Cerebellar cortex (tissue), 1 donor: ENCODE data around the gene SLC4A1.

Experiments used
- DNase-seq: peaks from one replicate; pipeline ENCODE4 v3.0.0-alpha.2; 2015; ENCODE audit warnings: low spot score

The SLC4A1 gene

DNA sequence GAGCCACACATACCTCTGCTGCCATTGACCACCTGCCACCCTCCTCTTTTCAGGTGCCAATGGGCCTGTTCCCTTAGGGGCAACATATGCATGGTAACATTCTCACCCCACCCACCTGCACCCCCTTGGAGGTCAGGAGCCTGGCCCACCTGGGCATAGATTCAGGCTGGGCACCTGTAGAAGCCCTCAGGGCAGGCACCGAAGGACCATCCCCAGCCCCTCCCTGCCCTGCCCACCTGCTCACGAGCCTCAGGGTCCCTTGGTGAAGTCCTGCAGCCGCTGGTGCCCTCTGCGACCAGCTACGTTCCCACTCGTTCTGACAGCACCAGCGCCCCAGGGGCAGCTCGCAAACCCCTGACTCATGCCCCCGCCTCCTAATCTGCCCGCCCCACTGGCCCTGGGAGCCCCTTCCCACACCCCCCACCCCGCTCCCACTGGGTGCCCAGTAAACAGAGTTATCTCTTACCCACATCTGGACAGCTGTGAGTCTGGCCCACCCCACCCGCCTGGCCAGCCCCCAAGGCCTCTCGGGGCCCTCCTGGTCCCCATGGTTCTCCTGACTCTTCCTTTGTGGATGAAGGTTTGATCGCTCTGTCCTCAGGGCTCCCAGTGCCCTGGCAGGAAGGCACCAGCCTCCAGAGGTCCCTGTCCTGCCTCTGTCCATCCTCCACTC is at the start of gene SLC4A1:
Gene SLC4A1 (minus strand): TSS at position 318 of the 673 bp plus-strand sequence. CDS start 5,269 bp downstream, outside the sequence.
- DNase-seq, result no peak

DNA sequence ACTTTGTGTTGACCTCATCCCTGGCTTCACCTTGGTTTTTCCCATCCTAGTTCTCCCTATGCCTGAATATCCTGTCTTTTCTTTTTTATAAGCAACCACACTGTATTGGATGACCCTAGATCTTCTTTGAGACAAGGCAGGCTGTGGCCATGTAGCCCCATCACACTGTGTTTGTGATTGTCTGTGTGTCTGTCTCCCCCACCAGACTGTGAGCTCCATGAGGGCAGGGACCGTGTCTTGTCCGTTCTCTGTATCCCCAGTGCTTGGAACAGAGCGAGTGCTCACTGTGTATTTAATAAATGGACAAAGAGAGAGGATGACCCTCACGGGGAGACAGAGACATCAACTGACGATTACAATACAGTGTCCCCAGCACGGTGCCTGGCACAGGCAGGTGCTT is 49.6 kb upstream of the SLC4A1 start:
- DNase-seq, result no peak

DNA sequence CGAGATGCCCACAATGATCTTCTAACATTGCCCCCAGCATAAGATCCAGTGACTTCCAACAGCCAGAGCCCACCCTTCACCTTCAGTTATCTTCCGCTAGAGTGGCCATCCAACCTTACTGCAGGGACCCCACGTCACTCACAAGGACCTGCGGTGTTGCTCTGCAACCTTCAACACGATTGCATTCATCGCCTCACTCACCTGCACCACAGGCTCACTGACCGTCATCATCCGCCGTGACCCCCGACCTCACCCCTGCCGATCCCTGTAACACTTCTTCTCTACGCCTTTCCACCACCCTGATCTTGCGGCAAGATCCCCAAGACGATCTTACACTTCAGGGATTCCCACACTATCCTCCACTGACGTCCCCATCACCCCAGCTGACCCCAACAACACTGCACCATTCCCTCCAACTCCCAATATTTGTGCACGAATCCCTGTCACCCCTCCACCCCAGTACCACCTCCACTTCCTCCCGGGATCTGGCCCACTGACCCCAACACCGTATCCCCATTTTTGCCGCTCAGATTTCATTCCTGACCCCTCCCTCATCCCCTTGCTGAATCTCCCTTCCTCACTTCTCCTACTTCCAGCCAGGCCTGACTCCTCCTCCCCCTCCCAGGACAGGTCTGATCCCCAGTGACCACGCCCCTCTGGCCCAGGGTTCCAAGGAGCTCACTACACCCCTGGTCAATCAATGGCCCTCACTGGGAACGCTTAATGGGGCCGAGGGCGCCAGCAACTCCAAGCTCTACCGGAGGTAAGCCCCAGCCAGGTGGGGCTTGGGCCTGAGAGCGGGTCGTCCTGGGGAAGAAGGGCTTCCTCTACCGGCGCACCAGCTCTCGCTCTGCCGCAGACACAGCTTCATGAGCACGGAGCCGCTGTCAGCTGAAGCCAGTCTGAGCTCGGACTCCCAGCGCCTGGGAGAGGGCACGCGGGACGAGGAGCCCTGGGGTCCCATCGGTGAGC is 48.1 kb upstream of the SLC4A1 start:
- no peak for DNase-seq

DNA sequence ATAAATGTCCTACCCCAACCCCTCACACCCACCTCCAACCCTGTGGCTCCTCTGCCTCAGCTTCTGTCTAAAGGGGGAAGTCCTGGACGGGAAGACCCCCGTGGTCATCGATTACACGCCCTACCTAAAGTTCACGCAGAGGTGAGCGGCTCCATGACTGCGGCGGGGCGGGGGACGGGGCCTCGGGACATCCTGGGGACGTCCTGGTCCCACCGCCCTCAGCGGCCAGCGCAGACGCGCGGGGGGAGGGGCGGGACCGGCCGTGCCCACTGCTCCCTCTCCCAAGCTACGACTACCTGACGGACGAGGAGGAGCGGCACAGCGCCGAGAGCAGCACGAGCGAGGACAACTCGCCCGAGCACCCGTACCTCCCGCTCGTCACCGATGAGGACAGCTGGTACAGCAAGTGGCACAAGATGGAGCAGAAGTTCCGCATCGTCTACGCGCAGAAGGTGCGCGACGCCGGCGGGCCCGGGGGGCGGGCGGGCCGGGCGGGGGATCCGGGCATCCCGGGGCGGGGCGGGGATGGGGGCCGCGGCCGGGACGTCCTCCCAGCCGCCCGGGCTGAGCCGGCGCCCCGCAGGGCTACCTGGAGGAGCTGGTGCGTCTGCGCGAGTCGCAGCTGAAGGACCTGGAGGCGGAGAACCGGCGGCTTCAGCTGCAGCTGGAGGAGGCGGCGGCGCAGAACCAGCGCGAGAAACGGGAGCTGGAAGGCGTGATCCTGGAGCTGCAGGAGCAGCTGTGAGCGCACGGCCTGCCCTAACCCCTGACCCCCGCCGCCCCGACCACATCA is 47.1 kb upstream of the SLC4A1 start:
- DNase-seq, result no peak

DNA sequence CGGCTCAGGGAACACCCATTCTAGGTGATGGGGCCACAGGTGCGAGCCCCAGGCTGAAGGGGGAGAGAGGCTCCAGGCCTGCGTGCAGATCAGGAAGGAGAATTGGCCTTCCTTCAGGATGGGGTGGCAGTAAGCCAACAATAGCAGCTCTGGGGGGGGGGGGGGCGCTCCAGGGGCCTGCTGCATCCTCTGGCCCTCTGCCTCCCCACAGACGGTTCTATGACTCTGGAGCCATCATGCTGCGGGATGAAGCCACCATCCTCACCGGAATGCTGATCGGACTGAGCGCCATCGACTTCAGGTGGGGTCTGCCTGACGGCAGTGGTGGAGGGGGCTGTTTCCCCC is 46.6 kb upstream of the SLC4A1 start:
- no peak for DNase-seq

DNA sequence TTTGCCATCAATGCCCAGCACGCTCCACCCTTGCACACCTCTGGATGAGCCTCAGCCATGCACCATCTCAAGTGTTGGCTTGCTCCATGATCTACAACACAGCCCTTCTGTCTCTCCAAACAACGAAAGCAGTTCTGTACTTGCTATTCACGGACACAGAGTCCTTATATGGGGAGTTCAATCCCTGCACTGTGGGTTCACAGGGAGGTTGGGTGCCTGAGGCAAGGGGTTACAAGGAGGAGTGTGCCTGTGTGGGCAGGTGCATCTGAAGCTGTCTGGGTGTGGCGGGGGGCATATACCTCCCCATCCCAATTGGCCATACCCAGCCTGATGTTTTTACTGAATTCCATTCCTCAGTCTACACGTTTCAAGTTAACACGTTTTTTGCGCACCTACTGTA is 46.1 kb upstream of the SLC4A1 start:
- no peak for DNase-seq

DNA sequence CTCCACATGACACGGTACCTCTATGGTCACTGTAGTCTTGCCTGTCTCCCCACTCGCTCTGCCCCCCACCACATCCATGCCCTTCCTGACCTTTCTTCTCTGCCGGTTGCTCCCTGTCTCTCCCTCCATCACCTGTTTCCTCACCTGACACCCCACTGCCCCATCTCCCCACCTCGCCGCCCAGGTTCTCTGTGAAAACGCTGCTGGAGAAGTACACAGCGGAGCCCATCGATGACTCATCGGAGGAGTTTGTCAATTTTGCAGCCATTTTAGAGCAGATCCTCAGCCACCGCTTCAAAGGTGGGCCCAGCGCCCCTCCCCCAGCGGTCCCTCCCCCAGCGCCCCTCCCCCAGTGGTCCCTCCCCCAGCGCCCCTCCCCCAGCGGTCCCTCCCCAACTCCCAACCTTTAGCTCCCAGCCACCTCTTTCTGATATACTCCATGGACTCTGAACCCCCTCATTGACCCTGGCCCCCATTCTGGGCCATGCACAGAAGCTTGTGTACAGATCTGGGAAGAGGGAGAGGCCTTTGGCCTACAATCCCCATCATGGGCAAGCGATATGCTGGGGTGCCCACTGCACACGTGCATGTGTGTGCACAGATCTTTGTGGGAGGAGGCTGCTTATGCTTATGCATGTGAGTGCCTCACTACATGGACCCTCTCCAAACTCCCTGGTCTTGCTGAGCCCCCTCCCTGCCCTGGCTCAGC is 44.6 kb upstream of the SLC4A1 start:
- DNase-seq, result no peak

DNA sequence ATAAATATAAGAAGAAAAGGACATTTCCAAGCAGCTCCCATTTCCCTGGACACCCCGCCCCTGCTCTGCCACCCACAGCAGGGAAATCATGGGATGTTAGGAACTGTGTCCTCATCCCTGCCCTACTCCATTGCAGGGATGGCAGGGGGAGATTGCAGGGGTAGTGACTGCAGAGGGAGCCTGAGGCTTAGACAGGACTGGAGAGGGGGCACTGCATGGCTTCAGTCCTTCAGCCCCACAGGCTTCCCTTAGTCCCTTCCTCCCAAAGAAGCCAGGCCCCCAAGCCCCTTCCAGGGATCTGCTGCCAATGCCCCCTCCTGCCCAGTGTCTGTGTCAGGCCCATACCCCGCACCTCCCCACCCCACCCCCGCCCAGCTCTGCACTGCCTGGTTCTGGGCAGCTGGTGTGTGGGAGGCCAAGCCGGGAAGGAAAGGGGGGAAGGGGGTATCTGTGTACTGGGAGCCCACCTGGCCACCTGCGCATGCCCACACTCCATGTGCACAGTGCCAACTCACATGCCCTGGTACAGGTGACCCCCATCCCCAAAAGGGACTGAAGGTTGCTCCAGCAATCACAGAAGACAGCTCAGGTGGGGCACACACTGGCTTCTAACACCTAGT is 43.7 kb upstream of the SLC4A1 start:
- no peak for DNase-seq

DNA sequence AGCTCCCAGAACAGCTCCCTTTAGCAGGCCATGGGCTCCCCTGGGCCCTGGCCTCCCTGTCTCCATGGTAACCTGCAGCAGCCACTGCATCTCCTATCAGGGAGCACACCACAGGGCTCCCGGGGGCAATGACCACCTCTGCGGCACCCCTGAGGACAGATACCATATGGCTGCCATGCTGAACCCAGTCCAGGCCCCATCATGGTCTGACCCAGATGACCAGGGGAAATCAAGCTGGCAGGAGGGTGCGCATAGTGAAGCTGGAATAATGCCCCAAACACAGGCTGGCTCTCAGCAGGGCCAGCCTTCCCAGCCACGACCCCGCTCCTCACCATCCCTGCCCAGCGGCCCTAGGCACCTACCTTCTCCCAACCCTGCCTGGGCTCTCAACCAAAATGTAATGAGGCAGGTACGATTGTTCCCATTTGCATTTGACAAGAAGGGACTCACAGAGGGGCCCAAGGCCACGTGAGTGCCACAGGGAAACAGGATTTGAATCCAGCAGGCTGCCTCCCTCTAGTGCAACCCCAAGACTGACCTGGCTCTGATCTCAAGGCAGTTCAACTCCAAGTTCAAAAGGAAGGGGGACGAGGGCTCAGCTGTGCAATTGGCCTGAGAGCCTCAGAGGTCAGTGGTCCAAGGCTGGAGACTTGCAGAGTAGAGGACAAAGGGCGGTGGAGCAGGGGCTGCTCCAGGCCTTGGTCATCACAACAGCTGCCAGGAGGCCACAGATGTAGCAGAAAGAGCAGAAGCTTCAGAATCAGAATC is 42.9 kb upstream of the SLC4A1 start:
- peak; percentile 72 for DNase-seq

DNA sequence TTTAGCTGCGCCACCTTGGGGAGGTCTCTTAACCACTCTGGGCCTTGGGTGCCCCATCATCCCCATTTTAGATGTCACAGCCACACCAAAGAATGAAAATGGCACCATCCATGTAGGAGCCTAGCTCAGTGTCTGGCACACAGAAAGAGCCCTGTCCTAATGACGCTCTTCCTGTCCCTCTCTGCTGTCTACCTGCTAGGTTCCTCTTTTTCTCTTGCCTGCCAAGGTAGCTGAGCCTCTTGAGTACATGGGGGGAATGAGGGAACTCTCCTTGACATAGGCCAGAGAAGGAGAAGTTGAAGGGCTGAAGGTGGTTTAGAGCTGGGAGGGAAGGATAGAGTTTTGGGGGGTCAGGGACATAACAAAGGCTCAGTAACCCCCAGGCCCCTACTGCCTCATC is 42.3 kb upstream of the SLC4A1 start:
- peak; percentile 47 for DNase-seq

DNA sequence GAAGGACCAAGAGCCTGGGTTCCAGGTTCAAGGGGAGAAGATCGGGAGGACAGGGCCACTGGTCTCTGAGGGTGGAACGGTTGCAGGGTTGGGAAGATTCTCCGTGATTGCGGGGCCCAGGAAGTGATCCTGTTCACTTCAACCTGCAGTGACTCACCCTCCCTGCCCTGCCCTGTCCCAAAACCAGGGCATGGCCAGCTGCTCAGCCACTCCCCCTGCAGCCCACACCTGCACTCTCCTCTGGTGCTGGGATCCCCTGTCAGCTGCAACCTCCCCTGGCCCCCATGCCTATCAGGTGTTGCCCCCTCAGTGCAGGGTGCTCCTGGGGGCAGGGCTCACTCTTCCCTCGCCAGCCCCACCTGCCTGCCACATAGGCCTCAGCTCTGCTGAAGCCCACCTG is 41.5 kb upstream of the SLC4A1 start:
- DNase-seq, result no peak

DNA sequence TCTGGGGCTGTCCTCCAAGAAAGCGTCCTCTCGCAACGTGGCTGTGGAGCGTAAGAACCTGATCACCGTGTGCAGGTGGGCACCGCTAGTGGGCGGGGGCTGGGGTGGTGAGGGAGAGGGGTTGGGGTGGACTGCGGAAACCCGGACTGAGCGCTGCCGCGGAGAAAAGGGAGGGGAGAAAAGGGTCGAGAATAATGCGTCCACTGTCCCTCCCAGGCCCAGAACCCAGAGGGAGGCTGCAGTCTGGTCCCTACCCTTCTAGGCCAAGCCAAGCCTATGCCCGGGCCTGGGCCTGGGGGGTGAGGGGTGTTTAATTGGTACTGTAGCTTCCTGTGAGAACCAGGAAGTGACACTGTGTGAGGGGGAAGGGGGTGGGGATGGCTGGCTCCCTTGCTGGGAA is 40.9 kb upstream of the SLC4A1 start:
- DNase-seq, result peak; percentile 50

DNA sequence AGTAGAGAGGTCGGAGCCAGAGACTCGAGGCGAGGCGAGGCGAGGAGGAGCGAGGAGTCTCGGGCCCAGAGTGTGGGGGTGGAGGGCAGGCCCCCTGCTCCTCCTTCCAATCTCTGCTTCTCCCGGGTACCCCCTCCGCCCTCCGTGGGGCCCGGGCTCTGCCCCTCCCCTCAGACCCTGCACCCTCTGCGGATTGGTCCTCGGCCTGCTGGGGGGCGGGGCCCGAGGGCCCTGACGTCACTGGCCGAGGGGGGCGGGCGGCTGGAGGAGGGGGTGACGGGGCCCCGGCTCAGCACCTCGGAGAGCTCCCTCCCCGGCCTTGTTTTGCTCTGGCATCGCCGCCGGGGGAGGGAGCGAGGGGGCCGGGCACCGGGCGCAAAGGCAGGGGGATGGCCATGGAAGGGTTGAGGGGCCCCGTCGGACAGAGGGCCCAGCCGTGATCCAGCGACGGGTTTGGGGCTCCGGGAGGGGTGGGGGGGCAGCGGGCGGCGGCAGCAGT is 40.4 kb upstream of the SLC4A1 start, which contains the start of gene RUNDC3A:
Gene RUNDC3A (plus strand): TSS at position 282 of the 499 bp plus-strand sequence. CDS start 232 bp downstream, outside the sequence.
- peak; percentile 94 for DNase-seq

DNA sequence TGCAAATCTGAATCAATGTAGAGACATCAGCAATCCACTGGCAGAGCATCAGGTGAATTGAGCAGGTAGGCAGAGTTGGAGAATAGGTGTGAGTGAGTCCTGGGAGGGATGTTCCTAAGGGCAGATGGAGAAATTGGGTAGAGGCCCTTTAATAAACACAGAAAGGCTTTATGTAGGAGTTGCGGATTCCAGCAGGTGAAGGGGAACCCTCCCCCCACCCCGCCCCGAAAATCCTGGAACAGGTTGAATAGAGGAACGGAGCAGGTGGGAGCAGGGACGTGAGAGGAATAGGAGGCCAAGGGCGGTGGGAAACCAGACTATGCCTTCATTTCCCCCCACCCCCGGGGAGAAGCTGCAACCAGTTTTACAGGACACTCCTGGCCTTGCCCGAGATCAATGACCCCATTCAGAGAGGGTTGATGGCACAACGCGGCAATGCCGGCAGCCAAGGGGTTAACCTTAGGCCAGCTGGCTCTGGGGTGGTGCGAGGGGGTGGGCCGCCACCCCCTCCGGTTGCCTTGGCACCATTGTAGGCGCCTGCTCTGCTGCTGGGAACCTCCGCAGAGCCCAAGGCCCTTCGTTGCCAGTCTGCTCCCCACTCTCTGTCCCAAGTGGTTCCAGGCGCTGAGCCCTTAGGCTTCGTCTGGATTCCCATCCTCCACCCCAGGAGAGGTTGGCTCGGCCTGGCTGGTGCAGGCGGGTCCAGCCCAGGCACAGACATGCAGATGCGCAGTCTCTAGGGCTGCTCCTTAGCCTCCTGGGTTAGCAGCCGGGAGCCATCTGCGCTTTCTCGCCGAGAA is 39.7 kb upstream of the SLC4A1 start:
- DNase-seq, result peak; percentile 75

DNA sequence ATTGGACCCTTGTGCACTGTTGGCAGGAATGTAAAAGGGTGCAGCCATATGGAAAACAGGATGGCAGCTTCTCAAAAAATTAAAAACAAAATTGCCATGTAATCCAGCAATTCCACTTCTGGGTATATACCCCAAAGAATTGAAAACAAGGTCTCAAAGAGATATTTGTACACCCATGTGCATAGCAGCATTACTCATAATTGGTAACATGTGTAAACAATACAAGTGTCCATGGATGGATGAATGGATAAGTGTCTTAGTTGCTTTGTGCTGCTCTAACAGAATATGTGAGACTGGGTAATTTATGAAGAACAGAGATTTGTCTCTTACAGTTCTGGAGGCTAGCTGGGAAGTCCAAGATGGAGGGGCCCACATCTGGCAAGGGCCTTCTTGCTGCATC is 36.7 kb upstream of the SLC4A1 start:
- no peak for DNase-seq

DNA sequence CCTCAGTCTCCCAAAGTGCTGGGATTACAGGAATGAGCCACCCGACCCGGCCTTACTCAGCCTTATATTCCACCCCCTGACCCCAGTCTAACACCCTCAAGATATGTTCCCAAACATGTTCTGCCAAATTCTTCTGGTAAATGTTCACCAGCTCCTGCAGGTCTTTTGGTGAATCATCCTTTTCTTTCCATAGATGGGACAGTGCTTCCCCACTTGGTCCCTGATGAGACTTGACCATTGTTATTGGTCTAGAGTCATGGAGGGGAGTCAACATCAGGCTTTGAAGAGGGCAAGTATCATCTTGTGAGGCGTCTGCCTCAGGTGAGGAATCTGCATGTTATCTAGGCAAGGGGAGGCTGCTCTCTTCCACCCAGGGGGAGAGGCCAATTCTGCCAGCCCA is 30.0 kb upstream of the SLC4A1 start:
- DNase-seq, result no peak

DNA sequence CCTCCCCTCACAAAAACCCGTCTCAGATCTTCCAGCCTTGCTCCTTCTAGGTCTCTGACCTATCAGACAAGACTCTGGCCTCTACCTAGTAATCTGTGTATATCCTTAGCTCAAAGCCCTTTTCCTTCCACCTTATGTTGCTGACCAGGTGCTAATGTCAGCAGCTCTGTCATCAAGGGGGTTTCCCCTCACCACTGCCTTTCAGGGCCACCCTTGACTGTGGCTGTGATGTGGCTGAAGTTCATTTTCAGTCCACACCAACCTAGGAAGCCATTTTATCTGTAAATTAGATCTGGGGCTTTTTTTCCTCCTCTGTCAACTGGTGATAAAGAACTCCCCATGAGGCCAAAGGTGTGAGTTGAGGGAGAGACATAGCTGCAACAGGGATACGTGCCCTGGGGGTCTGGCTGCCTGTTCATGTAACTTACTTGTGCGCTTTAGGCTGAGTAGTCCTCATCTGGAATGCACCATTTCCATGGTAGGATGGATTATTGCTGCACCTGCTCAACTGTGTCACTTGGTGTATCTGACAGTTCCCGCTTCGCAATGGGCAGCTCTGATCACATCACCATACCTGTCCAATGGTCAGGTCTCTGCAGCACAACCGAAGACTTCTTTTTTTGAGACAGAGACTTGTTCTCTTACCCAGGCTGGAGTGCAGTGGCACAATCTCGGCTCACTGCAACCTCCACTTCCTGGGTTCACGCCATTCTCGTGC is 25.7 kb upstream of the SLC4A1 start:
- DNase-seq, result no peak

DNA sequence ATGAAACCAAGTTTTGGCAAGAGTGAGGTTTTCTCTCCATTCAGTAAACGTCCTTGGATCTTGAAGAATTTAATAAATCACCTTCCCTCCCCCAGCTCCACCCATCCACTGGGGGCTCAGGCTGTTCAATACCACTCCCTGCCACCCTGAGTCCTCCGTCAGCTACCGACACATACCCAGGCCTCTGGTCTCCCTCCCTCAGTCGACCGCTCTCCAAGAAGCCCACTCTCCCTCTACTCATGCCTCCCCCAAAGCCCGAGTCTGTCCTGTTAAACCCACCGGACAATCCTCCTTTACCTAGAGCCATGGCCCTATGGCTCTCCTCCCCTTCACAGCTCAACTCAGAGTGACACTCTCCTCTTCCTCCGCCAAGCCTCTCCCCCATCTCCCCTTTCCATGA is 19.7 kb upstream of the SLC4A1 start:
- no peak for DNase-seq

DNA sequence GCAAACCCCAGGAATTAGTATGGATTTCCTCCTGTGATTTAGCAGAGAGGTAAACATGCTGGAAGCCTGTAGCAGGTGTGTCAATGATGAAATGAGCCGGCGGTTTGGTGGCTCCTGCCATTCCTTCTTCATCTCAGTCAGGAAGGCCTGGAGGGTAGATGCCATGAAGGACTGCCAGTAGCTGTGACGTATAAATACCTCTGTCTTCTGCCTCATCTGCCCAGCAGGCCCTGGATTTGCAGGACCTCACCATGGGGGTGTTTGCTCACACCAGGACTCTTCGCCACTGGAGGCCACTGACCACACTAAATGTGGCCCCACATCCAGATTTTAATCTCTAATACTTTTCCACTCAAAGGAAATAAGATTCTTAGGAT is 16.1 kb upstream of the SLC4A1 start:
- DNase-seq, result no peak
